GM19372 (cell line): ENCODE data around the gene SLC5A9.
"Not testable (repeated sequence)": the region's sequence is repeated elsewhere in the genome, so short reads cannot be mapped to it uniquely, and the experiment has no call there.

Experiments
- ATAC-seq: cut with Tn5 transposase; IDR thresholded peaks from one replicate; pipeline ENCODE4 v1.9.1; 2021; ENCODE audit warnings: mild to moderate bottlenecking, low read depth, moderate library complexity; ENCODE audit not compliant: unreplicated experiment

SLC5A9 gene

DNA sequence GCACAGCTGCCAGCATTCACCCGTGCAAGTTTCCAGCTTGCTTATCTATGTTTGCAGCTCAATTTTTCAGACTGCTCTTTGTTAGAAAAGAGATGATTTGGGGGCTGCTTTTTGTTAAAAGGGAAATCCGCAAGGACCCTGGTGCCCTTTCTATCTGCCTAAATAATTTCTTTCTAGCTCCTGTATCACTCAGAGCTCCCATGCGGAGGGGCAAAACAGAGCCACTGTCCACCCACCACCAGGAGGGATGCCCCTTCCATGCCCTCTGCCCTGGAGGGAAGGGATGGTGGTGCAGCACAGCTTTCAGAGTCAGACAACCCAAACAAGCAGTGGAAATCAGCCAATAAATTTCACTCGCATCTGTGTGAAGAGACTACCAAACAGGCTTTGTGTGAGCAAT lies 13.9 kb upstream of the SLC5A9 start:
- no peak for ATAC-seq

DNA sequence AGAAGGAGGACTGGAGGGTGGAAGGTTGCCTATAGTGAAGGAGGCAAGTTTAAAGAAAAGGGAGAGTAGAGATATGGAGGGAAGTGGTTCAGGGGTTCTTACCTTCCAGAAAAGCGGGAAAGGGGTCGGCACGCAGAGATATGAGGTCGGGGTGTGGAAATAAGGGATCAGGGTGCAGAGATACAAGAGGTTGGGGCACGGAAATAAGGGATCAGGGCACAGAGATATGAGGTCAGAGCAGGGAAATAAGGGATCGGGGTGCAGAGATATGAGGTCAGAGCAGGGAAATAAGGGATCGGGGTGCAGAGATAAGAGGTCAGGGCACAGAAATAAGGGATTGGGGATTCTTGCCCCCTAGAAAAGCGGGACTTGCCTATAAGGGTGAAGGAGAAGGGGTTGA lies 9.1 kb upstream of the SLC5A9 start:
- ATAC-seq: not testable (repeated sequence)

DNA sequence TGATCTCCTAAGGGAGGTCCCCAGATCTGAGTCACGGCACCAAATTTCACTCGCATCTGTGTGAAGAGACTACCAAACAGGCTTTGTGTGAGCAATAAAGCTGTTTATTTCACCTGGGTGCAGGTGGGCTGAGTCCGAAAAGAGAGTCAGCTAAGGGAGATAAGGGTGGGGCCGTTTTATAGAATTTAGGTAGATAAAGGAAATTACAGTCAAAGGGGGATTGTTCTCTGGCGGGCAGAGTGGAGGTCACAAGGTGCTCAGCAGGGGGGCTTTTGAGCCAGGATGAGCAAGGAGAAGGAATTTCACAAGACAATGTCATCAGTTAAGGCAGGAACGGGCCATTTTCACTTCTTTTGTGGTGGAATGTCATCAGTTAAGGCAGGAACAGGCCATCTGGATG lies 8.2 kb upstream of the SLC5A9 start:
- ATAC-seq: not testable (repeated sequence)

DNA sequence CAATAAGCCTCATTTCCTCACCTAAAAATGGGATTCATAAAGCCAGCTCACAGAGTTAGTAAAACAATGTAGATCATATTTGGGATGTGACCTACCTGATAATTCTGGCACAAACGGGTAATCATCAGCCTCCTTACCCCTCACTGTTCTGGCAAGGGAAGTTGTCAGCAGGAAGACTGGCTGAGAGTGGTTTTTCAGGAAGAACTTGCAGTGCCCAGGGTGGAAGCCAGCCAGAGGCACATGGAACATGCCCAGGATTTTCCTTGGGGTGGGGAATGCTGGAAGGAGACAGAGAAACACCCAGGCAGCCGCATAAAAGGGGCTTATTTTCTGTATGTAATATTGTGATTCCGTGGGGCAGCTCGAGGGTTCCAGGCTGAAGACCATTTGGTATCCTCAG lies 7.7 kb upstream of the SLC5A9 start:
- no peak for ATAC-seq

DNA sequence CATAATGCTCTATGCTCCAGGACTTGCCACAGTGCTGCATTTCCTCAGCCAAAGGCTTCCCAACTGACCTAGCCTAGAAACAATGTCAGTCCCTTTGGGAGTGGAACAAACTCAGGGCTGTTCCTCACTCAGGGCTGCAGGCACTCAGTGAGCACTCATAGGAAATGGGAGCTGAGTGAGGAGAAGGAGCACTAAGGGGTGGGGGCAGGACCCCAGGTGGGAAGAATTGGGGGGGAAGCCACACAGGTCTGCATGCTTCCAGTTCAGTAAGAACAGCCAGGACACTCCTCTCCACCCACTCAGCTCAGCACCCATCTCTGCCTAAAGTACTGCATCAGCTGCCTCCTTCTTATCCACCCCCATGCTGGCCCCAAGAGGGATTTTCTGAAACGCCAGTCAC lies 7.3 kb upstream of the SLC5A9 start:
- ATAC-seq: no peak

DNA sequence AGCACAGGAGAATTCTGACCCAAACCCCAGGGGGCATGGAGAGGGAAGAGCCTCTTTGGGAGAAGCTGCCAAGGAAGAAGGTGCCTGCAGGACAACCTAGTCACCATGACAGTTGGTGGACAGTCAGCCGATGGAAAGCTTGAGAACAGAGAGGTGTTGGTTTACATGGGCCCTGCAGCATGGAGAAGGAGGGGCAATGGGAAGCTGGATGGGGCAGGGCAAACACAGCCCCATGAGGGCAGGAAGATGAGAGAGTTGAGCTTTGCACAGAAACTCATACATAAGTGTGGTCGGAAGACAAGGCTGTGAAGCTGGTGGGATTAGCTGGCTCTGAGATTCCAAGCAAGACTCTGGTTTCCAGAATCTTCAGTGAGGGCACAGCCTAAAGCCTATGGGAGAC lies 6.6 kb upstream of the SLC5A9 start:
- no peak for ATAC-seq

DNA sequence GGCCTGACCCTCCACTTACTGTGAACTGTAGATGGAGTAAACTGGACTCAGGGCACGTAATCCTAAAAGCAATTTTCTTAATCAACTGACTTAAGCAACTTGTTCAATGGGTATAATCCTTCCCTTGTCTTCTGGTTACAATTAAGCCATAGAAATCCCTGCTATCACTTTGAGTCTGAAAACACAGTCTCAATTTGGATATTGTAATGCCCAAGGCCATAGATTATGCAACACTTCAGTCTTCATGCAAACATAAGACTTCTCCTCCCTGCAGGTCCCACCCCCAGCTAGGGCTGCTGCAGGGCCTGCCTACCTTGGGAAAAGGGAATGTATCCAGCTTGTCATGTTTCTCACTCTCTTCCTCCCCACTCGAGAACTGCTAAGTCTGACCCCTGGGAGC lies 6.2 kb upstream of the SLC5A9 start:
- ATAC-seq: no peak

DNA sequence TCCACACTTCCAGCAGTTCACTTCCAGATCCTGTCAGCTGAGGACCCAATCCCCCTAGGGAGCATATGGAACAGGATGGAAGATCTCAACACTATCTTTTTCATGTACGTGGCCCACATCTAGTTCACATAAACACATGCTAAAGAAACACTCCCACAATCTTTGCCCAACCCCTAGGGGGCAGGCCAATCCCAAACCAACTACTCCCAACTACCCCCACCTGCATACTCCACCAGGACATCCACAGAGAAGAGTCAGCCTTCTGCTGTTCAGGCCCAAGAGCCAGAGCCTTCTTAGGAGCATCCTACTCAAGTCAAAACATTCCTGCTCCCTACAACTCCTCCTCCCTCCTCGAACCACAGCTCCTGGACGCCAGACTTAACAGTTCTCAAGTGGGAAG lies 5.6 kb upstream of the SLC5A9 start:
- ATAC-seq: no peak

DNA sequence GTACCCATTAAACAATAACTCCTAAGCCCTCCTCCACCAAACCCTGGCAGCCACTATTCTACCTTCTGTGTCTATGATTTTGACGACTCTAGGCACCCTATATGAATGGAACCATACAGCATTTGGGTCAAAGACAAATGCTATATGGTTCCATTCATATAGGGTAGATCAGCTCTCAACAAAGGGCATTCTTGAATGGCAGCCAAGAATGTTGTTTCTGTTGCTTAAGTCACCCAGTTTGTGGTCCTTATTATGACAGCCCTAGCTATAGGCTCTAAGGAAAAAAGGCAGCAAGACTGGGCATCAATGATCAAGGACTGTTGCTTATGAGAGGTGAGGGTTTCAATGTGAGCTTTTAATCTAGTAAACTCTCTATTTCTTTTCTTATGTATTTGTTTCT lies 4.7 kb upstream of the SLC5A9 start:
- no peak for ATAC-seq

DNA sequence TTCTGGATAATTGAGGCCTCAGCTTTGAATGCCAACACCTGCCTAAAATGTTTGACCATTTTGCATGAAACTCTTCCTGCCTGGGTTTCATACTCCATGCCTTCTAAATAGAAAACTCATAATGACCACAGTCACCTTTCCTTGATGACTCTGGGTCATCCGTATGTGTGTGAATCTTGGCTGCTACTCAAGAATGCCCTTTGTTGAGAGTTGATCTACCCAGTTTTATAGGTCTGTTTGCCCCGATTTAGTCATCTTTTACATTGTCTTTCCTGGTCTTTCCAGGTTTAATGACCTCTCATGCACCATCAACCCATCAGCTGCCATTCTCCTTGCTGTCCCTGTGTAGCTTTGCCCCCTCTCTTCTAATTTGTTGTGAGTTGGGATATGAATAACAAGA lies 2.7 kb upstream of the SLC5A9 start:
- ATAC-seq: no peak

DNA sequence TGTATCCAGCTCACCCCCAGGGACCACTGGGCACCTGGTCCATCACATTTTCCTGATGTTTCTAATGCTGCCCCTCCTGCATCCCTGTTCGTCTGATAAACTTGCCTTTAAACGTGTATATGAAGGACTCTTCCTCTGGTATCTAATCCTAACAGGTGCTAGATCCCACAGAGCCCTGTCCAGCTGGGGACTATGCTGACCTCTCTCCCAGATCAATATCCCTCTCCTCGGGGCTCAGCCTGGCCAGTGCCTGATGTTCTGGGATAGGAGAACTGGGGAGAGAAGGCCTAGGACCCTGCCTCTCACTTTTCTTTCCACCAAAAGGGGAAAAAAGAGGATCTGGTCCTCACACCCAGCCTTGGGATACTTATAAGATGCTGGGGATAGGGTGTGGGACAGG lies 1.4 kb upstream of the SLC5A9 start:
- ATAC-seq: no peak

DNA sequence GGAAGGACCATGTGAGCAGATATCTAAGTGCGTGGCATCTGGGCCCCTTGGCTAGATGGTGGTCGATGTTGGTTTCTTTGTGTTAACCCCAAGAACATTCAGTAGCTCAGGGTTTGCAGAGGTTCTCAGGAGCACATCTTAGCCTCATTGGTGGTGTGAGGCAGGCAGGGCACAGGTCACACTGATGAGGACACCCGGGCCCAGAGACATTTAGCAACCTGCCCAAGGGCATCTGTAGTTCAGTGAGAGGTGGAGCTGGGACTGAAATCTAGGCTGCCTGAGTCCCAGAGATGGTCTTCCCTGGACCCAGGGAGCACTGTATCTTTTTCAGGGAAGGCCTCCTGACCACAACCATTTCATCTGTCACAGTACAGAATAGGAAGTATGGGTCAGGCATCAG lies 859 bp upstream of the SLC5A9 start:
- ATAC-seq: no peak

DNA sequence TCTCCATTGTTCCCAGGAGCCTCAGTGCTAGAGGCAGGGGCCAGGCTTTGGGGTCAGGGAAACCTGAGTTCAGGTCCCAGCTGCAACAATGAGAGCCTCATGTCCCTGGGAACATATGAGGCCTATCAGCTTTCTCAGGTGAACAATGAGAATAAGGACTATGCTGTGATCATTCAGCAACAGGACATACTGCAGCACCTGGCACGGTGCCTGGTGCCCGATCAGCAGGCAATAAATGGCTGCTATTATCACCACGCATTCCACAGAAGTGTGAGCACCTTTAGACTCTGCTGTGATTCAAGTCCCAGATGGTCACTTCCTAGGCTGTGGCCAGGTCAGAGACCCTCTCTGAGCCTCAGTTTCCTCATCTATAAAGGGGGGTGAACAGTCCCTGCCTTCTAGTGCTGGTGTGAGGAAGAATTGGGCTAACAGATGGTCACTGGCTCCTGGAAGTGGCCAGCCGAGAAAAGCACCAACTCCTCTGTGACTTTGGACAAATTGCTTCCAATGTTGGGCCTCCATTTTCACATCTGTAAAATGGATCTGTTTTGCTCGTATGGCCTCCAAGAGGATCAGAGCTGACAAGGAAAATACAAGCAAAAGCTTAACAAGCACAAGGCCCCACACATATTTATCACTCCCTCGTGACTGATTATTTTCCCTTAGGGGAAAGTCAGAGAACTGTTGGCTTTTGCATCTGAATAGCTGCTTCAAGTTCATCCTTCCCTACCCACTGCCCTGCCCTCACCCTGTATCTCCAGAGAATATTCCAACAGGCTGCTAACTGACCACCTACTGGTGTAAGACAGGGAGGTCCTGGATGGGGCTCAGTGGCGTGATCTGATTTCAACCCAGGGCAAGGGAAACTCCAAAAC lies 1.1 kb downstream of the SLC5A9 start:
- no peak for ATAC-seq

DNA sequence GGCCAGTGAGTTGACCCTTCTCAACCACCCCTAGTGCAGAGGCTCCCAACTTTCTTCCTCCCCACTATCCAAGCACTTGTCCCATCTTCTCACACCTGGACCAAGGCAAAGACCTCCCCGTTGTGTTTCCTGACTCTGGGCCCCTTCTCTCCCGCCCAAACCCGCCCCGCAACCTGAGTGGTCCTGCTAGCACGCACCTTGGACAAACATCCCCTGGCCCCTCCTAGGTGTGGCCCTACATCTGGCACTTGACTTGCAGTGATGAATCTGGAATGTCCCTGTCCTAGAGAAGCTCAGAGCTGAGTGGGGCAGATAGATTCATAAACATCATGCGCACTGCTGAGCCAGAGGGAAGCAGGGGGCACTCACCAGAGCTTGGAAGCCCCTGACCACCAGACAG lies 2.3 kb downstream of the SLC5A9 start:
- no peak for ATAC-seq

DNA sequence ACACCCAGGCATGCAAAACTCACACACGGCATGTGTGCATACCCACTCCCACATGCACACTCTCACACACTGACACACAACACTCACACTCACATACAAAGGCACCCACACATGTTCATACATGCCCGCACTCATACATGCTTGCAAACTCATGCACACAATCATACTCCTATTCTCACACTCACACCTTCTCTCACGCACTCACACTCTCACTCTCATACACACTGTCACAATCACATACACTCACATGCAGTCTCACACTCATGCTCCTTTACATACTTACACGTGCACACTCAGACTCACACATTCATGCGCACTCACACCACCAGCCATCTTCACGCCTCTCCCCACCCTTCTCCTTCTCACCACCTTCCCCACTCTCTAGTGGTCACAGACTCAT lies 3.1 kb downstream of the SLC5A9 start:
- ATAC-seq: no peak

DNA sequence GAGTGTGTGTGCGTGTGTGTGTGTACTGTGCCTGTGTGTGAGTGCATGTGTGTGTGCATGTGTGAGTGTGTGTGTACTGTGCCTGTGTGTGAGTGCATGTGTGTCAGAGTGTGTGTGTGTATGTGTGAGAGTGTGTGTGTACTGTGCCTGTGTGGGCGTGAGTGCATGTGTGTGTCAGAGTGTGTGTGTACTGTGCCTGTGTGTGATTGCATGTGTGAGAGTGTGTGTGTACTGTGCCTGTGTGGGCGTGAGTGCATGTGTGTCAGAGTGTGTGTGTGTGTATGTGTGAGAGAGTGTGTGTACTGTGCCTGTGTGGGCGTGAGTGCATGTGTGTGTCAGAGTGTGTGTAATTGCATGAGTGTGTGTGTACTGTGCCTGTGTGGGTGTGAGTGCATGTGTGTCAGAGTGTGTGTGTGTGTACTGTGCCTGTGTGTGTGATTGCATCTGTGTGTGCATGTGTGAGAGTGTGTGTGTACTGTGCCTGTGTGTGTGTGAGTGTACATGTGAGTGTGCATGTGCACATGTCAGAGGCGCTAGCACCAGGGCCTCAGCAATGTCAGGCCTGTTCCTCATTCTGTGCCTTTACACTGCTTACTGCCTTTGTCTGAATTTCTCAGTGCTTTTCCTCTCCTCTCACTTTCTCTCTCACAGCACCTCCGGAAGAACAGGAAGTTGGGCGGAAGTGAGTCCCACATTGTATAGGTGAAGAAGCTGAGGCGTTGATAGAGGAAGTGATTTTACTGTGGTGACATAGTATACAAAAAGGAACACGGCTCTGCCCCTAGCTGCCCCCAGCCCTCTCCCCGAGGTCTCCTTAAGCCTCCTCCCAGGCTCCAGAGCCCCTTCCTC lies 4.9 kb downstream of the SLC5A9 start:
- ATAC-seq: no peak

DNA sequence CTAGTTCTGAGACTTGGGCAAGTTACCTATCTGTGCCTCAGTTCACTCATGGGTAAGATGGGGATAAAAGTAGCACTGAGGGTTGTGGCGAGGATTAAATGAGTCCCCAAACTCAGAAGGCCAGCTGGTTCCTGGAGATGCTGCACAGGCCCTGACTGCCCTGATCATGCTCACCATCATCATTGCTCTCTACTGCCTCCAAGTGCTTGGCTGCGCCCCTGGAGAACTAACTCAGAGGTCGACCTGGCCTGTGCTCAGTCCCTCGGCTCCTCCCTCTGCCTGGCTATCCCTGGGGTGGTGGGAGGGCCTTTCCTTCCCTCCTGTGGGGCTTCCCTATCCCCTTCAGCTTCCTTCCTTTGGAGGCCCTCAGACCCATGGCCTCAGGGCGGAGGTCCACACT lies 5.6 kb downstream of the SLC5A9 start:
- no peak for ATAC-seq

DNA sequence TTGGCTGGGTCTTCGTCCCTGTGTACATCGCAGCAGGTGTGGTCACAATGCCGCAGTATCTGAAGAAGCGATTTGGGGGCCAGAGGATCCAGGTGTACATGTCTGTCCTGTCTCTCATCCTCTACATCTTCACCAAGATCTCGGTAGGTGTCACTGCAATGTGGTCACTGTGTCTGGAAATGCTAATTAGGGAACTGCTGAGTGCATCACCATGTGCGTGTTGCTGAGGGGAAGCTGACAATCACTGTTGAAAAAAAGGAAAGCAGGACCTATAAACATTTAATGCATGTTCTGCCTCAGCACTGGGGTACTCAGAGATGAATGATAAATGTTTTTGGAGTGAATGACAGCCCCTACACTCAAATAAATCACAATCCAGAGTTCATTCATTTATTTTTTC lies 6.8 kb downstream of the SLC5A9 start:
- no peak for ATAC-seq

DNA sequence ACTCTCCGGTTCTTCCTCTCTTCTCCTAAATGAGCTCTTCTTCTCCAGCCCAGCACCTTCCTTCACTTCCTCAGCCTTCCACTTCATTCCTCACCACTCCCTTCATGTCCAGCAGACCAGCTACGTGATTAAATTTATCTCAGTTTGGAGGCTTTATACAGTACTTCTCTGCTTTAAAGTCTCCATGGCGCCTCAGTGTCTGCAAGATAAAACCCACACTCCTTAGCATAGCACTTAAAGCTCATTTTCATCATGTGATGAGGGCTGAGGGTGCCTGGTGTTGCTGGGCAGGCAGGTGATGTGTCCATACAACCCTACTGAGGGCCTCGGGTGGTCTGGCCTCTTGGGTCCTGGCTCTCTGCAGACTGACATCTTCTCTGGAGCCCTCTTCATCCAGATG lies 7.7 kb downstream of the SLC5A9 start:
- ATAC-seq: no peak

DNA sequence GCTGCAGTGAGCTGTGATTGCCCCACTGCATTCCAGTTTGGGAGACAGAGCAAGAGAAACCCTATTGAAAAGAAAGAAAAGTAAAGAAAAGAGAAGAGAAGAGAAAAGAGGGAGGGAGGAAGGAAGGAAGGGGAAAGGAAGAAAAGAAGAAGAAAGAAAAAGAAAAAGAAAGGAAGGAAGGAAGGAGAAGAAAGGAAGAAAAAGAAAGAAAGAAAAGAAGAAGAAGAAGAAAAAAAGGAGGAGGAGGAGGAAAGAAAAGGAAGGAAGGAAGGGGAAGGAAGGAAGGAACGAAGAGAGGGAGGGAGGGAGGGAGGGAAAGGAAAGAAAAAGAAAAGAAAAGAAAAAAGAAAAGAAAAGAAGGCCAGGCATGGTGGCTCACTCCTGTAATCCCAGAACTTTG lies 10.2 kb downstream of the SLC5A9 start:
- ATAC-seq: no peak

DNA sequence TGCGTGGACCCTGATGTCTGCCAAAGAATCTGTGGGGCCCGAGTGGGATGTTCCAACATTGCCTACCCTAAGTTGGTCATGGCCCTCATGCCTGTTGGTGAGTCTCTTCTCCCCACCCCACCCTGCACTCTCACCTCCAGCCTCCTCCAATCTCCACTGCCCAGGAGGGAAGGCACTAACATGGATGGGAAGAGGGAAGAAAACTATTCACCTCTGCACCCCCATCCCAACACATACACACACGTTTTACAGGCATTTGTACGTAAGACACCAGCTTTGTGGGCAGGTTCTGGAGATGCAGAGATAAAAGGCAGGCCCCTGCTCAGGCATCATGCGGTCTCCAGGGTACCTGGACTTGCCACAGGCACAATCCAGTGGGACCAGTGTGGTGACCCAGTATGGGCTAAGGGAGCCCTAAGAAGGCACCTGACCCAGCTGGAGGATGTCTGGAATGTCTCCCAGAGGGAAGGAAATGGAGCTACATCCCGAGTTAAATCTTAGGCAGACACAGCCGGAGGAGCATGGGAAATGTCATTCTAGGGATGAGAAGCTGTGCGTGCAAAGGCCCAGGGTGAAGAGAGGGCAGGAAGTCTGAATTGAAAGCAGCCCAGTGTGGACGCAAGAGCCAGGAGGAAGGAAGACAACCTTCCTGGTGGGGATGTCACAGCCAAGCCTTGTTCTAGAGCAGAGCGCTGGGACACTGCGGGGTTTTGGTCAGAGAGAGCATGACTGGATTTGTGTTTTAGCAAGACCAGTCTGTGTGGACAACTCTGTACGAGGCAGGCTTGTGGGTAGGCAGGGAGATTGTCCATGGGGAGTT lies 11.4 kb downstream of the SLC5A9 start:
- ATAC-seq: no peak
